HepG2 (cell line): ENCODE measurements around the gene GRM7. TPM values are rescaled to one million over a fixed set of nuclear protein-coding genes. Genes with fewer than 3 reads are reported as not detected.

Experiments
- ATAC-seq: fragments of 200-7000 bp; cut with Tn5 transposase; 3 replicates; pipeline ENCODE4 v1.9.1; 2020; ENCODE audit warnings: mild to moderate bottlenecking, moderate library complexity
- BruUV-seq: library from RNA; stranded (reverse); fragments of 400-500 nt; replicated peaks from 2 replicates; lab custom pipeline; 2021; lab: Mats Ljungman, UMichigan
- CTCF ChIA-PET: fragments of 300-600 bp; formaldehyde crosslinking; extraction: SDS; loops from one replicate; lab custom pipeline; 2021; ENCODE audit warnings: low total read pairs, inconsistent platforms, low intra/inter-chr PET ratio; lab: Yijun Ruan, JAX
- POLR2A ChIA-PET: fragments of 350-600 bp; sonication (Branson Sonifier 250); formaldehyde crosslinking; loops from one replicate; lab custom pipeline; 2020; ENCODE audit warnings: antibody characterized with exemption, inconsistent platforms; lab: Yijun Ruan, JAX
- DNase-seq: peaks from one replicate; pipeline ENCODE4 v3.0.0-alpha.2; 2015; ENCODE audit warnings: low spot score
- FAIRE-seq: peaks from 3 replicates; lab custom pipeline; 2011; peaks lifted over from hg19 to GRCh38; lab: Jason Lieb, UNC
- H2AFZ ChIP-seq: one replicate; pipeline ENCODE4 v1.6.1; 2011; ENCODE audit warnings: low read length, inconsistent platforms
- H3K27ac ChIP-seq: fragments of 300-600 bp; 3 replicates; pipeline ENCODE4 v1.8.0; 2011; ENCODE audit warnings: mixed run types, mild to moderate bottlenecking, mixed read lengths, low read length, inconsistent platforms; ENCODE audit not compliant: insufficient read depth; ENCODE audit errors: extremely low read length
- H3K27me3 ChIP-seq, 2 experiments: fragments of 200-600 bp in 1 of 2; 2 replicates in 1 of 2; 3 replicates in 1 of 2; pipeline versions ENCODE4 v1.6.0 to v1.8.0; 2011; ENCODE audit warnings: low read length in 2 of 2, mild to moderate bottlenecking in 2 of 2, moderate library complexity in 2 of 2, inconsistent platforms in 1 of 2; ENCODE audit not compliant: insufficient read depth in 2 of 2, control insufficient read depth in 1 of 2
- H3K36me3 ChIP-seq, 2 experiments: fragments of 200-600 bp in 1 of 2; replicated peaks in 1 of 2; 2 replicates in 1 of 2; 3 replicates in 1 of 2; pipeline versions ENCODE4 v1.5.1 to v1.8.0; 2011; ENCODE audit warnings: low read length in 2 of 2, inconsistent platforms in 1 of 2; ENCODE audit not compliant: insufficient read depth in 2 of 2, control insufficient read depth in 1 of 2
- H3K4me1 ChIP-seq: 2 replicates; pipeline ENCODE4 v1.5.1; 2012; ENCODE audit warnings: low read length, inconsistent platforms; ENCODE audit not compliant: insufficient read depth
- H3K4me2 ChIP-seq: 2 replicates; pipeline ENCODE4 v1.6.0; 2011; ENCODE audit warnings: low read depth, low read length, inconsistent platforms
- H3K4me3 ChIP-seq, 3 experiments: fragments of 200-600 bp in 1 of 3; sonication (generic), shearing (Covaris generic) in 1 of 3; replicated peaks in 1 of 3; 2 replicates each; pipeline ENCODE4 v1.5.1; 2011 to 2016; ENCODE audit warnings: low read length in 3 of 3, inconsistent platforms in 2 of 3, low read depth in 2 of 3, mild to moderate bottlenecking in 2 of 3, control low read depth in 1 of 3, mixed read lengths in 1 of 3; ENCODE audit not compliant: insufficient read depth in 1 of 3
- H3K79me2 ChIP-seq: one replicate; pipeline ENCODE4 v1.6.1; 2011; ENCODE audit warnings: low read length, inconsistent platforms; ENCODE audit not compliant: insufficient read depth
- H3K9ac ChIP-seq: 2 replicates; pipeline ENCODE4 v1.6.0; 2011; ENCODE audit warnings: mild to moderate bottlenecking, low read depth, low read length, inconsistent platforms; ENCODE audit not compliant: insufficient read depth
- H3K9me3 ChIP-seq: 2 replicates; pipeline ENCODE4 v1.5.1; 2012; ENCODE audit warnings: mild to moderate bottlenecking, low read length
- H4K20me1 ChIP-seq: 2 replicates; pipeline ENCODE4 v1.6.0; 2011; ENCODE audit warnings: inconsistent platforms, mild to moderate bottlenecking, low read length, moderate library complexity; ENCODE audit not compliant: insufficient read depth
- ARNT ChIP-seq: fragments of 450-650 bp; IDR thresholded peaks from 2 replicates; pipeline ENCODE4 v1.6.1; 2017
- BRD4 ChIP-seq: sonication (generic); formaldehyde crosslinking; IDR thresholded peaks from 2 replicates; pipeline ENCODE4 v1.4.0; 2020; ENCODE audit warnings: missing genetic modification reagents
- EP300 ChIP-seq, 3 experiments: sonication (generic) in 1 of 3; formaldehyde crosslinking in 1 of 3; IDR thresholded peaks; 2 replicates each; pipeline versions ENCODE4 v1.5.1 to v1.6.1; 2011 to 2020; ENCODE audit warnings: low read depth in 2 of 3, low read length in 2 of 3, borderline replicate concordance in 1 of 3, improper control_type of control experiment in 1 of 3, mild to moderate bottlenecking in 1 of 3, missing genetic modification reagents in 1 of 3, moderate library complexity in 1 of 3
- HIVEP1 ChIP-seq: sonication (generic); formaldehyde crosslinking; IDR thresholded peaks from 2 replicates; pipeline ENCODE4 v1.4.0; 2020; ENCODE audit warnings: mild to moderate bottlenecking, missing genetic modification reagents
- HNF1A ChIP-seq, 2 experiments: sonication (generic) in 1 of 2; formaldehyde crosslinking in 1 of 2; IDR thresholded peaks; 2 replicates each; pipeline versions ENCODE4 v1.4.0 to v1.6.1; 2016 to 2020; ENCODE audit warnings: borderline replicate concordance in 1 of 2, low read depth in 1 of 2, mild to moderate bottlenecking in 1 of 2, missing genetic modification reagents in 1 of 2
- NFYB ChIP-seq: sonication (generic); formaldehyde crosslinking; IDR thresholded peaks from 2 replicates; pipeline ENCODE4 v1.4.0; 2020; ENCODE audit warnings: missing genetic modification reagents
- ZFP62 ChIP-seq: sonication (generic); formaldehyde crosslinking; IDR thresholded peaks from 2 replicates; pipeline ENCODE4 v1.4.0; 2020; ENCODE audit warnings: missing genetic modification reagents
- ZNF121 ChIP-seq: sonication (generic); formaldehyde crosslinking; IDR thresholded peaks from 2 replicates; pipeline ENCODE4 v1.5.0; 2020; ENCODE audit warnings: mild to moderate bottlenecking, missing genetic modification reagents
- ZNF563 ChIP-seq: sonication (generic); formaldehyde crosslinking; IDR thresholded peaks from 2 replicates; pipeline ENCODE4 v1.8.0; 2022; ENCODE audit warnings: mild to moderate bottlenecking, moderate library complexity, missing genetic modification reagents
- ZNF776 ChIP-seq: sonication (generic); formaldehyde crosslinking; IDR thresholded peaks from 2 replicates; pipeline ENCODE4 v1.4.0; 2020; ENCODE audit warnings: mild to moderate bottlenecking, missing genetic modification reagents
- WGBS: methylation state at CpG from one replicate; pipeline ENCODE4 v1.1.6; 2017; ENCODE audit warnings: low lambda C conversion rate; 5-methylcytosine and 5-hydroxymethylcytosine counted together
- in situ Hi-C: cut with HindIII; loops from 2 replicates; pipeline ENCODE4 v1.10.0; 2017; ENCODE audit warnings: low pct_unique_long_range_greater_than_20kb; ENCODE audit not compliant: extremely low pct_ligation_motif_present
- intact Hi-C: fragments of 100-400 bp; cut with micrococcal nuclease; formaldehyde crosslinking; loops from one replicate; pipeline ENCODE4 v1.10.0; 2022; ENCODE audit not compliant: unreplicated experiment
- polyA plus RNA-seq, 8 experiments: library from polyadenylated mRNA; depleted of rRNA in 3 of 8; stranded (reverse) in 7 of 8; unstranded in 1 of 8; fragments of >200 nt; fragmentation: Illumina TruSeq in 4 of 8; extraction: Trizol in 4 of 8; gene quantifications; 2 replicates each; pipeline versions ENCODE4 v1.2.1 to v1.2.3, GENCODE V29; 2011 to 2016; ENCODE audit warnings: low read depth in 4 of 8, missing spikeins in 1 of 8, mixed read lengths in 1 of 8; ENCODE audit not compliant: insufficient read depth in 1 of 8
- total RNA-seq, 5 experiments: library from RNA; depleted of rRNA; stranded (reverse); fragments of >200 nt; fragmentation: Illumina TruSeq; extraction: Trizol; gene quantifications; 2 replicates each; pipeline ENCODE4 v1.2.3, GENCODE V29; 2016; ENCODE audit warnings: low read depth in 1 of 5
- TF ChIP-seq, protein P1 (sequence below): sonication (generic); formaldehyde crosslinking; IDR thresholded peaks from 2 replicates; pipeline ENCODE4 v1.4.0; 2020; ENCODE audit warnings: missing genetic modification reagents

Gene GRM7
- total and polyA plus RNA-seq, 2 of the 13 experiments (the other 11 are each of a cell fraction or from before 2014, with no cell fraction given): not detected

DNA sequence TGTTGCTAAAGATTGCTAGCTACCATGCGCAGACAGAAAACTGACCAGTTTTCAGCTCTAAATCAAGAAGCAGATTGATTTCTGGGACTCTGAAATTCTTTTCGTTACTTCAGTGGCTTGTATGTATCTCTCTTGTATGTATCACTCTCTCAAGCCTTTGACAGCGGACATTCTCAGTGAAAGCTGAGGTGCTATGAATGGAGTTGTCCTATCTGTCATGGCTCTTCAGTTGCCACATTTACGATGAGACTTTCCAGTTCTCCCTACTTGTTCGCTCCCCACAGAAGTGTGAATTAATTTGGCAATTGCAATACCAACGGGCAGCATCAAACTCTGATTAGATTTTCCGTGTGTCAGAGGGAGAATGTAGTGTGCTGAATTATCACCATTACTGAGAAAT is 432.4 kb downstream of the GRM7 start (continued):
- TF ChIP-seq HNF1A (IDR thresholded peaks at IDR 0.05; ENCODE audit: low read depth): no peak
- TF ChIP-seq HNF1A (CRISPR knock-in tag; IDR thresholded peaks at IDR 0.05; ENCODE audit: borderline replicate concordance): no peak
- no peak for TF ChIP-seq ARNT
- TF ChIP-seq ZNF563 (CRISPR knock-in tag): no peak
- TF ChIP-seq NFYB (CRISPR knock-in tag): no peak

DNA sequence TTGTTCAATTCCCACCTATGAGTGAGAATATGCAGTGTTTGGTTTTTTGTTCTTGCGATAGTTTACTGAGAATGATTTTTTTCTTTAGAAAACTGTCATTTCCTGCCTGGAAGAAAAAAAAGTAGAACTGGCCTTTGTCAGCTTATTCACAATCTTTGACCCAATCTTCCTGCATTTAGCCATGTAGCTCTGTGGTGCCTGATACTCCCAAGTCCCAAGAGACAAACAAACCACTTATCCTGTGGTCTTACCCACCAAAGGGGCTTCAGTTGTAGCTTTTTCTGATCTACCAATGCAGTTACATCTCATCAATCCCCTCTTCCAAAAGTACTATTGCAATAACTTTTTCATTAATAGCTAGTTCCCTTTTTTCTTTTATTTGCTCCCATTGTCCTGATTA is 444.6 kb downstream of the GRM7 start:
- Histone ChIP-seq H3K27me3 (no peaks in the 10 kb centered on the region), H3K79me2 (no peaks in the 10 kb centered on the region), H3K4me1 (no peaks in the 10 kb centered on the region), H3K4me2 (no peak overlapping the region), H3K4me3 (no peak overlapping the region), H3K36me3 (no peaks in the 10 kb centered on the region), H2AFZ (no peak overlapping the region), H3K9me3 (peaks cover 50% of the 10 kb centered on the region), H3K9ac (no peak overlapping the region), H4K20me1 (no peaks in the 10 kb centered on the region), H3K27ac (no peak overlapping the region)
- intact Hi-C loops: no loop called here
- no peak for DNase-seq
- TF ChIP-seq ZFP62 (CRISPR knock-in tag) (no peak), BRD4 (no peak), EP300 (IDR thresholded peaks at IDR 0.05; ENCODE audit: low read depth in 2 of 2, low read length in 2 of 2) (no peak), EP300 (CRISPR knock-in tag; IDR thresholded peaks at IDR 0.05; ENCODE audit: borderline replicate concordance) (no peak), HIVEP1 (no peak), ZNF776 (CRISPR knock-in tag) (no peak), ZNF121 (CRISPR knock-in tag) (no peak)
- TF ChIP-seq, protein P1, sequence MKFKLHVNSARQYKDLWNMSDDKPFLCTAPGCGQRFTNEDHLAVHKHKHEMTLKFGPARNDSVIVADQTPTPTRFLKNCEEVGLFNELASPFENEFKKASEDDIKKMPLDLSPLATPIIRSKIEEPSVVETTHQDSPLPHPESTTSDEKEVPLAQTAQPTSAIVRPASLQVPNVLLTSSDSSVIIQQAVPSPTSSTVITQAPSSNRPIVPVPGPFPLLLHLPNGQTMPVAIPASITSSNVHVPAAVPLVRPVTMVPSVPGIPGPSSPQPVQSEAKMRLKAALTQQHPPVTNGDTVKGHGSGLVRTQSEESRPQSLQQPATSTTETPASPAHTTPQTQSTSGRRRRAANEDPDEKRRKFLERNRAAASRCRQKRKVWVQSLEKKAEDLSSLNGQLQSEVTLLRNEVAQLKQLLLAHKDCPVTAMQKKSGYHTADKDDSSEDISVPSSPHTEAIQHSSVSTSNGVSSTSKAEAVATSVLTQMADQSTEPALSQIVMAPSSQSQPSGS (CRISPR knock-in tag): no peak
- no TSS peak for BruUV-seq
- ATAC-seq: no peak
- CTCF ChIA-PET: no interaction called here
- POLR2A ChIA-PET: no interaction called here
- no peak for FAIRE-seq
- in situ Hi-C loops: no loop called here
- 0% methylated on average over 1 of the region's 1 CpG for WGBS
